Thyroid gland (tissue), 4 donors: ENCODE data around the gene PPCS.

Experiments used
- POLR2A ChIP-seq, 2 donors: fragments of 450-650 bp; IDR thresholded peaks; one replicate each; pipeline ENCODE4 v1.6.1; 2017; ENCODE audit warnings: antibody characterized with exemption in 2 of 2, mild to moderate bottlenecking in 2 of 2, moderate library complexity in 1 of 2
- TF ChIP-seq, protein P1 (sequence below), 6 experiments: fragments of 200-600 bp in 3 of 6; fragments of 450-650 bp in 3 of 6; sonication (generic) in 3 of 6; IDR thresholded peaks; one replicate each; pipeline ENCODE4 v1.5.1; 2016 to 2019; ENCODE audit warnings: antibody characterized with exemption in 6 of 6, mild to moderate bottlenecking in 2 of 6, inconsistent platforms in 1 of 6, moderate library complexity in 1 of 6

- TF ChIP-seq, protein P1, sequence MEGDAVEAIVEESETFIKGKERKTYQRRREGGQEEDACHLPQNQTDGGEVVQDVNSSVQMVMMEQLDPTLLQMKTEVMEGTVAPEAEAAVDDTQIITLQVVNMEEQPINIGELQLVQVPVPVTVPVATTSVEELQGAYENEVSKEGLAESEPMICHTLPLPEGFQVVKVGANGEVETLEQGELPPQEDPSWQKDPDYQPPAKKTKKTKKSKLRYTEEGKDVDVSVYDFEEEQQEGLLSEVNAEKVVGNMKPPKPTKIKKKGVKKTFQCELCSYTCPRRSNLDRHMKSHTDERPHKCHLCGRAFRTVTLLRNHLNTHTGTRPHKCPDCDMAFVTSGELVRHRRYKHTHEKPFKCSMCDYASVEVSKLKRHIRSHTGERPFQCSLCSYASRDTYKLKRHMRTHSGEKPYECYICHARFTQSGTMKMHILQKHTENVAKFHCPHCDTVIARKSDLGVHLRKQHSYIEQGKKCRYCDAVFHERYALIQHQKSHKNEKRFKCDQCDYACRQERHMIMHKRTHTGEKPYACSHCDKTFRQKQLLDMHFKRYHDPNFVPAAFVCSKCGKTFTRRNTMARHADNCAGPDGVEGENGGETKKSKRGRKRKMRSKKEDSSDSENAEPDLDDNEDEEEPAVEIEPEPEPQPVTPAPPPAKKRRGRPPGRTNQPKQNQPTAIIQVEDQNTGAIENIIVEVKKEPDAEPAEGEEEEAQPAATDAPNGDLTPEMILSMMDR (IDR thresholded peaks at IDR 0.05) = no peak
- TF ChIP-seq POLR2A (IDR thresholded peaks at IDR 0.05) = no peak
Measured at GRCh38 chr1:42469727-42470126, 13.4 kb downstream of the PPCS start.
